Nephron (organoid): ENCODE data around the gene ZFP62.

ENCODE experiments used
- H3K27ac Mint-ChIP-seq, 3 experiments: 2 replicates each; pipeline ENCODE4 v1.8.0; 2020; ENCODE audit warnings: mixed read lengths in 3 of 3, mild to moderate bottlenecking in 2 of 3, moderate library complexity in 1 of 3
- H3K27me3 Mint-ChIP-seq: 2 replicates; pipeline ENCODE4 v1.8.0; 2021; ENCODE audit warnings: low read depth, mild to moderate bottlenecking, moderate library complexity, mixed read lengths
- H3K36me3 Mint-ChIP-seq: 2 replicates; pipeline ENCODE4 v1.8.0; 2020; ENCODE audit warnings: low read depth, mixed read lengths
- H3K4me1 Mint-ChIP-seq: 2 replicates; pipeline ENCODE4 v1.8.0; 2020; ENCODE audit warnings: mixed read lengths
- H3K4me3 Mint-ChIP-seq, 3 experiments: 2 replicates each; pipeline ENCODE4 v1.8.0; 2020; ENCODE audit warnings: mild to moderate bottlenecking in 3 of 3, mixed read lengths in 3 of 3, moderate library complexity in 2 of 3
- H3K9me3 Mint-ChIP-seq: 2 replicates; pipeline ENCODE4 v1.8.0; 2020; ENCODE audit warnings: mixed read lengths
- TF ChIP-seq, protein P1 (sequence below), 3 experiments: fragments of 200-600 bp; sonication (generic); IDR thresholded peaks; one replicate each; pipeline ENCODE4 v1.5.0; 2021; ENCODE audit warnings: antibody characterized with exemption in 3 of 3; ENCODE audit not compliant: unreplicated experiment in 3 of 3

ZFP62 gene

DNA sequence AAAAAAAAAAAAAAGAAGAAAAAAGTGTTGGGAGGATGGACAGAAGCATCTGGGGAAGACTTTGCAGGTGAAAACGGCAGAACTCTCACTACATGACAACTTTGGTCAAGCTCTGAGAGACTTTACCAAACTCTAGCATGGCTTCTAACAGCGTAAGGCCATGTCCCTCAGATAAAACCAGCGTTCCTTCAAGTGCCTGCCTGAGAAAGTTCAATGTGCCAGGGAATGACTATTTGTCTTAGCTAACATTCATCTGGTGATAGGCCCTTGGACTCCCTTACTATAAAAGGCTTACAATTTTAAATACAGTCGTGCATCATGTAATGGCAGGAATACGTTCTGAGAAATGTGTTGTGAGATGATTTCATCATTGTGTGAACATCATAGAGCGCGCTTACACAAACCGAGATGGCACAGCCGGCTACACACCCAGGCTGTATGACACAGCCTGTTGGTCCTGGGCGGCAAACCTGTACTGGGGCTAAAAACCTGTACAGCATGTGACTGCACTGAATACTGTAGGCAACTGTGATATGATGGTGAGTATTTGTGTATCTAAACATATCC, 14.9 kb upstream of the ZFP62 start:
- Mint-ChIP-seq H3K4me1 (no peaks in the 10 kb centered on the region), H3K36me3 (no peaks in the 10 kb centered on the region), H3K27me3 (peaks cover 26% of the 10 kb centered on the region), H3K9me3 (no peaks in the 10 kb centered on the region), H3K27ac (no peak overlapping the region), H3K4me3 (no peak overlapping the region)
- TF ChIP-seq, protein P1, sequence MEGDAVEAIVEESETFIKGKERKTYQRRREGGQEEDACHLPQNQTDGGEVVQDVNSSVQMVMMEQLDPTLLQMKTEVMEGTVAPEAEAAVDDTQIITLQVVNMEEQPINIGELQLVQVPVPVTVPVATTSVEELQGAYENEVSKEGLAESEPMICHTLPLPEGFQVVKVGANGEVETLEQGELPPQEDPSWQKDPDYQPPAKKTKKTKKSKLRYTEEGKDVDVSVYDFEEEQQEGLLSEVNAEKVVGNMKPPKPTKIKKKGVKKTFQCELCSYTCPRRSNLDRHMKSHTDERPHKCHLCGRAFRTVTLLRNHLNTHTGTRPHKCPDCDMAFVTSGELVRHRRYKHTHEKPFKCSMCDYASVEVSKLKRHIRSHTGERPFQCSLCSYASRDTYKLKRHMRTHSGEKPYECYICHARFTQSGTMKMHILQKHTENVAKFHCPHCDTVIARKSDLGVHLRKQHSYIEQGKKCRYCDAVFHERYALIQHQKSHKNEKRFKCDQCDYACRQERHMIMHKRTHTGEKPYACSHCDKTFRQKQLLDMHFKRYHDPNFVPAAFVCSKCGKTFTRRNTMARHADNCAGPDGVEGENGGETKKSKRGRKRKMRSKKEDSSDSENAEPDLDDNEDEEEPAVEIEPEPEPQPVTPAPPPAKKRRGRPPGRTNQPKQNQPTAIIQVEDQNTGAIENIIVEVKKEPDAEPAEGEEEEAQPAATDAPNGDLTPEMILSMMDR (IDR thresholded peaks at IDR 0.05; ENCODE audit: unreplicated experiment in 3 of 3): no peak

DNA sequence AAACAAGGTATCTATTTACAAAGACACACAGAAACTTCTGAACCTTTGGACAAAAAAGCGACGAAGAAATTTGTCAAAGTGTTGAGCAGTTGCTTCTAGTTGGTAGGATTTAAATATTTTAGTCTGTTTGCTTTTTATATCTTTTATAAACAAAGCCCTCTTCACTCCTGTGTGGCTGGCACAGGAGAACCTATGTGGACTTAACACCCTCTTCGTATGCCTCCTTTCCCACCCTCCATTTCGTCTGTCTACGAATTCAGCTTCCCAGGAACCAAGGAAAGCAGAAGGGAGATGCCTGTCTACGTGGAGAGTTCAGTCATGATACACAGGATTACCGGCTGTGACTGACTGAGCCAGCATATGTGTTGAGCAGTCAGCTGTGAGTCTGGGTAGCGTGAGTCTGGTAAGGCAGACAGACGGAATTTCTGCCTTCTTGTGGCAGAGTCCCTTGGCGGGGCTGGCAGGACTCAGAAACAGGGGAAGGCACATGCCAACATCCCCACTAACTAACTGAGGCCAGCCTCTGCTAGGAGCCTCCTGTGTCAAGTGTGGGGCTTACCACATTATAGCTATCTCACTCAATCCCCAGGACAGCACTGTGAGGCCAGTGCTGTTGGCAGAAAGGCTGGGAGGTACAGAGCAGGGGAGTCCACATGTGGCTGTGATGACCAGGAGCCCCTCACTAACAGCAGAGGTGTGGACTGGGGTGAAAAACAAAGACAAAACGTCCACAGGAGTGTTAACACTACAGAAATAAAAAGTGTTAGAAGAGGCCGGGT, 13.9 kb upstream of the ZFP62 start:
- Mint-ChIP-seq H3K27me3 (peaks cover 18% of the 10 kb centered on the region), H3K9me3 (no peaks in the 10 kb centered on the region), H3K4me1 (no peaks in the 10 kb centered on the region), H3K36me3 (no peaks in the 10 kb centered on the region), H3K4me3 (no peak overlapping the region), H3K27ac (no peak overlapping the region)
- TF ChIP-seq, protein P1 (IDR thresholded peaks at IDR 0.05; ENCODE audit: unreplicated experiment in 3 of 3): no peak

DNA sequence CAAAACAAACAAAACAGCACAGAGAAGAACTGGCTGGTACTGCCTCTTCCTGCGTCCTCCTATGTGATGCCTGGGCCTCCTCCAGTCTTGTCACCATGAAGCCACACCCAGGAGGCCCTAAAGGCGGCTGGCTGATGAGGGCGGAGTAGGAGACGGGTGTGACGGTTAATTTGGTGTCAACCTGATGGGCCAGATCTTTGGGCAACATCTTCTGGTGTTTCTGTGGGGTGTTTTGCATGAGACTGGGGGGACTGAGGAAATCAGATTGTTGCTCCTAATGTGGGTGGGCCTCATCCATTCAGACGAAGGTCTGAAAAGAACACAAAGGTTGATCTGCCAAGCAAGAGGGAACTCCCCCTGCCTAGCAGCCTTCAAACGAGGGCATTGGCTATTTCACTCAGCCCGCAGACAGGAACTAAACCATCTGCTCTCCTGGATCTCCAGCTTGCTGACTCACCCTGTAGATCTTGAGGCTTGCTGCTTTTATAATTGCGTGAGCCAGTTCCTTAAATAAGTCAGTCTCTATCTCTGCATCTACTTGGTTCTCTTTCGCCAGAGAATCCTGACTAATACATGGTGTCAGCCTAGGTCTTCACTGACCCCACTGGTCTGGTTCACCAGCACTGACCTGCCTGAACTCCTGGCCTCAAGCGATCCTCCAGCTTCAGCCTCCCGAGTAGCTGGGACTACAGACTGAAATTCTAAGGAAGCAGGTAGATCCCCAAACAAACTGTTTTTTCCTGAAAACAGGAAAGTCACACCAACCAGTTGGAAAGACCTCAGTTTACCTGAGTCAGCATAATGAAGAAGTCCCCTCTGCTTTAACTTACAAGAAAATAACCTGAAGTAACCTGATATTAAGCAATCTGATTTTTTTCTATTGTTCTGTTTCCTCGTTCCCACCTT, 12.8 kb upstream of the ZFP62 start:
- H3K9me3 Mint-ChIP-seq: no peaks in the 10 kb centered on the region
- TF ChIP-seq, protein P1 (IDR thresholded peaks at IDR 0.05; ENCODE audit: unreplicated experiment in 3 of 3): no peak
- no peaks in the 10 kb centered on the region for H3K4me1 Mint-ChIP-seq
- peaks cover 15% of the 10 kb centered on the region for H3K27me3 Mint-ChIP-seq
- H3K4me3 Mint-ChIP-seq: no peak overlapping the region
- H3K36me3 Mint-ChIP-seq: no peaks in the 10 kb centered on the region
- no peak overlapping the region for H3K27ac Mint-ChIP-seq

DNA sequence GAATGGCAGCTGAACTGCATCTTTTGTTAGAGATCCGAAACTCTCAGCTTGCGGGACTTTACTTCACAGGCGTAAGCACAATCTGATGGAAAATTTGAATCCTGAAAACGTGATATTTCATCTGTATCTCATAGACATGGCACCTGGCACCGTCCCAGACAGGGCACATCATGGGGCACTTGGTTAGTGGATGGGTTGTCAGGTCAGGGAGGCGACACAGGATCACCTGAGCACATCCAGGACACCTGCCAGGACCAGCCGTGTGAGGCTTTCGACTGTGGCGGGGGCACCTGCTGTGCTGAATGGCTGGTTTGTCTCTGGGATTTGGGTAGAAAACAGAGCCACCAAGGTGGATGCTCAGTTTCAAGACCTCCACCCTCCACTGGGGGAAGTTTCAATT, 11.3 kb upstream of the ZFP62 start:
- TF ChIP-seq, protein P1 (IDR thresholded peaks at IDR 0.05; ENCODE audit: unreplicated experiment in 3 of 3): no peak
- Mint-ChIP-seq H3K4me3 (no peak overlapping the region), H3K36me3 (no peaks in the 10 kb centered on the region), H3K4me1 (no peaks in the 10 kb centered on the region), H3K27me3 (peaks cover 9% of the 10 kb centered on the region), H3K27ac (no peak overlapping the region), H3K9me3 (no peaks in the 10 kb centered on the region)

DNA sequence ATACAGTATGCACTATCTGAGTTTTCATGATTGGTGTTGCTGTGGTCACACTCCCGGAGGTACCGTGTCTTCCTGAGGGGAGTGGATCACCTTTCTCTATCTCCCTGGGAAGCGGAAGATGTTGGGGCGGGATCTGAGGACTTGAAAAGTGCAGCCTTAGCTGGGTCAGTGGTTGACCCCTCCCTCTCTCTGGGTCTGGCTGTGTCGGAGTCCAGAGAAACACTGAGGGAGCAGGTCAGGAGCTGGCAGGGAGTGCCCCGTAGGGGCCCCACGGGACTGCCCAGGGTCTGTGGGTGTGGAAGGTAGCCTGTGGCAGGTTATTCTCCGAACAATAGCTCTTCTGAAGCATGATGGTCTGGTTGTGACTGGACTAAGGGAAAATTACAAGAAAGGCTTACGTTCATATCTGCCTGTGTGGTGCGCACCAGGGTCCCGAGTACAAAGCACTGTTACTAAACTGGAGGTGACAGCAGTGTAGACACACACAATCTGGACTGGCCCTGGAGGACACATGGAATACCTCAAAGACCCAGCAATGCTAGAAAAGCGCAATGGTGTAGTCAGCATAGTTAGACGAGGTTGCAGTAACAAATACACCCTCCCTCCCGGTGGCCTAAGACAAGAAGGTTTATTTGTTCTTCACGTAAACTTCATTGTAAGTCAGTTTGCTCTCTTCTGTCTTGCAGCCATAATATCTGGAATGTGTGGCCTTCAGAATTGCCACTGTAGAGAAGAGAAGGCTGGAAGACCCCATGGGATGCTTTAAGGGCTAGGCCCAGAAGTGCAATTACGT, 9.4 kb upstream of the ZFP62 start:
- H3K4me3 Mint-ChIP-seq: no peak overlapping the region
- no peak overlapping the region for H3K27ac Mint-ChIP-seq
- H3K4me1 Mint-ChIP-seq: peaks cover 12% of the 10 kb centered on the region
- TF ChIP-seq, protein P1 (IDR thresholded peaks at IDR 0.05; ENCODE audit: unreplicated experiment in 3 of 3): no peak
- H3K36me3 Mint-ChIP-seq: no peaks in the 10 kb centered on the region
- H3K9me3 Mint-ChIP-seq: no peaks in the 10 kb centered on the region
- H3K27me3 Mint-ChIP-seq: peaks cover 8% of the 10 kb centered on the region
